ENCODE measurements around the gene C17orf58.

The C17orf58 gene

DNA sequence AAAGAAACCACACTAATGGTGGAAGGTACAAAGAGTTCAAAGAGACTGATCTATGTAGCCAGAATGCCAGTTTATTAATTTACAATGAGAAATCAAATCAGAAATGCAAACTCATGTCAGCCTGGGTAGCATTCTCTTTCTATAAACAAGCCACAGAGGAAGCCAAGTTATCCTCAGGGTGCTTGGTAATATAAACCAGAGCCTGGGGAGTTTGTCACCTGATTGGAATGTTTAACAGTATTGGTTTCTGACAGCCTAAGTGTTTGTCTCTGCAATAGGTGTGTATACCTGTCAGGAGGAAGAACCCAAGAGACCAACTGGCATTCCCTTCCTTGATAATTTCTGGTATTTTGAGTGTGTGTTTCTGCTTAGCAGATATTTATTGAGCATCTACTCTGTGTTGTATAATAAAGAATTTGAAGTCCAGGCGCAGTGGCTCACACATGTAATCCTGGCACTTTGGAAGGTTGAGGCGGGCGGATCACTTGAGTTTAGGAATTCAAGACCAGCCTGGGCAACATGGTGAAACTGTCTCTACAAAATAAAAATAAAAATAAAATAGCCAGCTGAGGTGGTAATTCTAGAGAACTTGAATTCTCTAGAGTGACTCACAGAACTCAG, 3.1 kb upstream of the C17orf58 start:
- no peak overlapping the region for H2AFZ ChIP-seq (ENCODE audit: low read length)
- no peaks in the 10 kb centered on the region for H3K27me3 ChIP-seq (ENCODE audit: insufficient read depth, low read length, poor library complexity, severe bottlenecking)
- no peaks in the 10 kb centered on the region for H4K20me1 ChIP-seq (ENCODE audit: insufficient read depth, low read length, poor library complexity, severe bottlenecking)
- no peaks in the 10 kb centered on the region for H3K9me2 ChIP-seq (replicated peaks; ENCODE audit: low read depth, low read length)
- H3K79me2 ChIP-seq (ENCODE audit: insufficient read depth, low read length), result no peaks in the 10 kb centered on the region; the same call in 1 of the 2 replicates
- H3K9ac ChIP-seq (ENCODE audit: low read depth, low read length, poor library complexity, severe bottlenecking), result no peak overlapping the region
- H3K4me3 ChIP-seq (ENCODE audit: low read length, poor library complexity, severe bottlenecking), result no peak overlapping the region
- no peak for TF ChIP-seq EZH2phosphoT487 (IDR thresholded peaks at IDR 0.05; ENCODE audit: borderline replicate concordance)
- TF ChIP-seq, protein P1, sequence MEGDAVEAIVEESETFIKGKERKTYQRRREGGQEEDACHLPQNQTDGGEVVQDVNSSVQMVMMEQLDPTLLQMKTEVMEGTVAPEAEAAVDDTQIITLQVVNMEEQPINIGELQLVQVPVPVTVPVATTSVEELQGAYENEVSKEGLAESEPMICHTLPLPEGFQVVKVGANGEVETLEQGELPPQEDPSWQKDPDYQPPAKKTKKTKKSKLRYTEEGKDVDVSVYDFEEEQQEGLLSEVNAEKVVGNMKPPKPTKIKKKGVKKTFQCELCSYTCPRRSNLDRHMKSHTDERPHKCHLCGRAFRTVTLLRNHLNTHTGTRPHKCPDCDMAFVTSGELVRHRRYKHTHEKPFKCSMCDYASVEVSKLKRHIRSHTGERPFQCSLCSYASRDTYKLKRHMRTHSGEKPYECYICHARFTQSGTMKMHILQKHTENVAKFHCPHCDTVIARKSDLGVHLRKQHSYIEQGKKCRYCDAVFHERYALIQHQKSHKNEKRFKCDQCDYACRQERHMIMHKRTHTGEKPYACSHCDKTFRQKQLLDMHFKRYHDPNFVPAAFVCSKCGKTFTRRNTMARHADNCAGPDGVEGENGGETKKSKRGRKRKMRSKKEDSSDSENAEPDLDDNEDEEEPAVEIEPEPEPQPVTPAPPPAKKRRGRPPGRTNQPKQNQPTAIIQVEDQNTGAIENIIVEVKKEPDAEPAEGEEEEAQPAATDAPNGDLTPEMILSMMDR (conservative IDR thresholded peaks at IDR 0.05; ENCODE audit: low read length), result no peak
- H3K9me3 ChIP-seq (ENCODE audit: insufficient read depth, low read depth, low read length), result no peaks in the 10 kb centered on the region
- no peaks in the 10 kb centered on the region for H3K36me3 ChIP-seq (ENCODE audit: insufficient read depth, low read length)
- H3F3A ChIP-seq (ENCODE audit: low read depth), result no peaks in the 10 kb centered on the region
- peaks cover 10% of the 10 kb centered on the region for H3K4me1 ChIP-seq (ENCODE audit: insufficient read depth, low read length, poor library complexity, severe bottlenecking)
- H3K4me2 ChIP-seq (ENCODE audit: low read depth, low read length, poor library complexity, severe bottlenecking), result no peak overlapping the region

DNA sequence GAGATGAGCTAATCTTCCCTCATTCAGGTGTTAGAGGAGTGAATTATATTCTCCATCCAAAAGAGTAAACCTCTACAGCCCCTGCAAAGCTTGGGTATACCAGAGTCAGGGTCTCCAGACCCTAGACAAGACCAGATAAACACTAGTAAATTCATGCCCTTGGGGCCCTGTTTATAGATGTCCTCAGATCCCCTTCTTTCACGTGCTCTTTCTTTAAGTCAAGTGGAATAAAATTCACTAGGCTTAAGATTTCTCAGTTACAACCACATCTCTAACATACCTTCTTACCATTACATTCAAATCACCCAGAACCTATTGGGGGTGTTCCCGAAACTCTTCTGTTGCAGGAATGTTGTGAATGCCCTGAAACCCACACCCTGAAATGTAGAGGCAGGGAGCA, 2.2 kb upstream of the C17orf58 start:
- no peaks in the 10 kb centered on the region for H3F3A ChIP-seq (ENCODE audit: low read depth)
- no peak overlapping the region for H2AFZ ChIP-seq (ENCODE audit: low read length)
- H3K9ac ChIP-seq (ENCODE audit: low read depth, low read length, poor library complexity, severe bottlenecking), result no peak overlapping the region
- H3K27me3 ChIP-seq (ENCODE audit: insufficient read depth, low read length, poor library complexity, severe bottlenecking), result no peaks in the 10 kb centered on the region
- H3K9me3 ChIP-seq (ENCODE audit: insufficient read depth, low read depth, low read length), result no peaks in the 10 kb centered on the region
- TF ChIP-seq, protein P1 (conservative IDR thresholded peaks at IDR 0.05; ENCODE audit: low read length), result no peak
- no peak for TF ChIP-seq EZH2phosphoT487 (IDR thresholded peaks at IDR 0.05; ENCODE audit: borderline replicate concordance)
- no peaks in the 10 kb centered on the region; the same call in 1 of the 2 replicates for H3K79me2 ChIP-seq (ENCODE audit: insufficient read depth, low read length)
- H3K4me2 ChIP-seq (ENCODE audit: low read depth, low read length, poor library complexity, severe bottlenecking), result no peak overlapping the region
- H3K9me2 ChIP-seq (replicated peaks; ENCODE audit: low read depth, low read length), result no peaks in the 10 kb centered on the region
- peaks cover 10% of the 10 kb centered on the region for H3K4me1 ChIP-seq (ENCODE audit: insufficient read depth, low read length, poor library complexity, severe bottlenecking)
- no peaks in the 10 kb centered on the region for H3K36me3 ChIP-seq (ENCODE audit: insufficient read depth, low read length)
- H4K20me1 ChIP-seq (ENCODE audit: insufficient read depth, low read length, poor library complexity, severe bottlenecking), result no peaks in the 10 kb centered on the region
- H3K4me3 ChIP-seq (ENCODE audit: low read length, poor library complexity, severe bottlenecking), result no peak overlapping the region

DNA sequence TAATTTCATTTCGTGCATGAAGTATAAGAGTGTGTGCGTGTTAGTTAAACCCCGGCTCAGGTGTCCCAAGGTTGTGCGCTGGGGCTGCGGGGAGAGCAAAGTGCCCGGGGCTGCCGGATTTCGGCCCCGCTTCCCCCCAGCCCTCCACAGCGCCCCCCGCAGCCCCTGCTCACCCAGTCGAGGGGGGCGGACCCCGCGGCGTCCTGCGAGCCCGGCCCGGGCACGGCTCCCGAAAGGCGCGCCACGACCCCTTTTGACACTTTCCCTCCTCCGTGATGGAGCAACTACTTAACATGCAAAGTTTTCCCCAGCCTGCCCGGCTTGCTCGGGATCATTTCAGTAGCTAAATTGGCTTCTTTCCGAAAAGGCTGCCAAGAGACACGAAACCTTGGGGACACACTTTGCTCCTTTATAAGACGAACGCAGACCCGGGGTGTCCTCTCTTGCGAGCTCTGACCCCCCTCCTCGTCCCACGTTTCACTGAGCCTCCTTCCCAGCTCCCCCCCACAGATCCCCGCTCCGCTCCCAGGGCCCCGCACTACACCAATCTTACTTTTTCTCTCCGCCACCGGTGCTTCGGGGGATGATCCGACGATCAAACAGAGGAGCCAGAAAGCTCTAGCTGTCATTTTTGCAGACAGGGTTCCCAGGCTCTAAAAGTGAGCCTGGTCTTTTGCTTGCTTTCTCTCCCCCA, 552 bp downstream of the C17orf58 start:
- H3K4me1 ChIP-seq (ENCODE audit: insufficient read depth, low read length, poor library complexity, severe bottlenecking), result peaks cover 10% of the 10 kb centered on the region
- H3K79me2 ChIP-seq (ENCODE audit: insufficient read depth, low read length), result no peaks in the 10 kb centered on the region; the same call in 1 of the 2 replicates
- peak overlapping the region; percentile 76 for H3K4me2 ChIP-seq (ENCODE audit: low read depth, low read length, poor library complexity, severe bottlenecking)
- H4K20me1 ChIP-seq (ENCODE audit: insufficient read depth, low read length, poor library complexity, severe bottlenecking), result no peaks in the 10 kb centered on the region
- TF ChIP-seq, protein P1 (conservative IDR thresholded peaks at IDR 0.05; ENCODE audit: low read length), result 0 out of 2 replicates have a peak, but pooled peaks have one; percentile 12
- no peak for TF ChIP-seq EZH2phosphoT487 (IDR thresholded peaks at IDR 0.05; ENCODE audit: borderline replicate concordance)
- H3K27me3 ChIP-seq (ENCODE audit: insufficient read depth, low read length, poor library complexity, severe bottlenecking), result no peaks in the 10 kb centered on the region
- H3K9me2 ChIP-seq (replicated peaks; ENCODE audit: low read depth, low read length), result no peaks in the 10 kb centered on the region
- peak overlapping the region; percentile 97 for H3K4me3 ChIP-seq (ENCODE audit: low read length, poor library complexity, severe bottlenecking)
- H3F3A ChIP-seq (ENCODE audit: low read depth), result no peaks in the 10 kb centered on the region
- H3K9ac ChIP-seq (ENCODE audit: low read depth, low read length, poor library complexity, severe bottlenecking), result peak overlapping the region; percentile 30
- no peaks in the 10 kb centered on the region for H3K36me3 ChIP-seq (ENCODE audit: insufficient read depth, low read length)
- H2AFZ ChIP-seq (ENCODE audit: low read length), result peak overlapping the region; percentile 13; the same call in 1 of the 2 replicates
- H3K9me3 ChIP-seq (ENCODE audit: insufficient read depth, low read depth, low read length), result no peaks in the 10 kb centered on the region
